Lower leg skin (tissue), 3 donors: Measurements from ENCODE around the gene BCL2L12.

Experiments
- CTCF ChIP-seq, 3 donors: fragments of 450-650 bp; IDR thresholded peaks; one replicate each; pipeline ENCODE4 v1.5.1; 2016; ENCODE audit warnings: antibody characterized with exemption in 3 of 3, mild to moderate bottlenecking in 3 of 3, moderate library complexity in 2 of 3
- POLR2A ChIP-seq, 2 donors: fragments of 450-650 bp; IDR thresholded peaks; one replicate each; pipeline ENCODE4 v1.6.1; 2016 to 2017; ENCODE audit warnings: antibody characterized with exemption in 2 of 2, mild to moderate bottlenecking in 1 of 2, moderate library complexity in 1 of 2

- TF ChIP-seq CTCF (IDR thresholded peaks at IDR 0.05) = no peak
- TF ChIP-seq POLR2A (IDR thresholded peaks at IDR 0.05) = no peak
Measured at GRCh38 chr19:49685845-49686332, 20.2 kb downstream of the BCL2L12 start.
